Measurements from ENCODE around the gene MCU. TPM values are rescaled to one million over a fixed set of nuclear protein-coding genes. Genes with fewer than 3 reads are reported as not detected.
A peak's percentile ranks its signal among the peaks of the same experiment; 100 is the strongest.
"Not testable (repeated sequence)": the region's sequence is repeated elsewhere in the genome, so short reads cannot be mapped to it uniquely, and the experiment has no call there.

MCU gene
- polyA plus RNA-seq, 4 donors, result 38.0 to 61.1 (median 45.4) TPM

- no peak for DNase-seq (ENCODE audit: low read depth in 4 of 4, low spot score in 3 of 4)
Observed at GRCh38 chr10:72756674-72757385, 64.9 kb downstream of the MCU start.

GRCh38 chr10:72757732-72758131 lies 65.8 kb downstream of the MCU start:
- DNase-seq (ENCODE audit: low read depth in 4 of 4, low spot score in 3 of 4), result no peak

GRCh38 chr10:72758930-72759329 lies 67.0 kb downstream of the MCU start:
- not testable (repeated sequence) for DNase-seq (ENCODE audit: low read depth in 4 of 4, low spot score in 3 of 4)

- DNase-seq (ENCODE audit: low read depth in 4 of 4, low spot score in 3 of 4), result no peak
Observed at GRCh38 chr10:72759584-72759983, 67.6 kb downstream of the MCU start.

GRCh38 chr10:72761498-72761897 lies 69.6 kb downstream of the MCU start:
- no peak for DNase-seq (ENCODE audit: low read depth in 4 of 4, low spot score in 3 of 4)

GRCh38 chr10:72762042-72762441 lies 70.1 kb downstream of the MCU start:
- no peak for DNase-seq (ENCODE audit: low read depth in 4 of 4, low spot score in 3 of 4)

DNA sequence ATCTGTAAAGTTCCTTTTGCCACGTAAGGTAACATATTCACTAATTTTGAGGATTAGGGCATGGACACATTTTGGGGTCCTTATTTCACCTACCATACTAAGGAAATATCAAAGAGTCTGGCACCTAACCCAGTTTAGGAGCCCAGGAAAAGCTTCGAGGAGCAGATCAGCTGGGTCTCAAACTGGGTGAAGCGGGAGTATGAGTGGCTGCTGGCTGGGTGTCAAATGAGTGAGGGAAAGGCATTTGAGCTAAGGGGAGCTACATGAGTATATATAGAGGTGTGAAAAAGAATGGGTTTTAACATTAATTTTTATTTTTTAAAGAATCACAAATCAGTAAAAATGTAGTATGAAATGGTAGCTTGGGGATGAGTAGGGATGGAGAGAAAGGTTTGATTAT lies 71.3 kb downstream of the MCU start:
- DNase-seq (ENCODE audit: low read depth in 4 of 4, low spot score in 3 of 4), result no peak

GRCh38 chr10:72764151-72764550 lies 72.2 kb downstream of the MCU start:
- DNase-seq (ENCODE audit: low read depth in 4 of 4, low spot score in 3 of 4), result no peak

- DNase-seq (ENCODE audit: low read depth in 4 of 4, low spot score in 3 of 4), result no peak
Observed at GRCh38 chr10:72765051-72765745, 73.3 kb downstream of the MCU start.

- not testable (repeated sequence) for DNase-seq (ENCODE audit: low read depth in 4 of 4, low spot score in 3 of 4)
Observed at GRCh38 chr10:72771195-72771594, 79.3 kb downstream of the MCU start.

- DNase-seq (ENCODE audit: low read depth in 4 of 4, low spot score in 3 of 4), result no peak
Observed at GRCh38 chr10:72772031-72772430, 80.1 kb downstream of the MCU start.

DNA sequence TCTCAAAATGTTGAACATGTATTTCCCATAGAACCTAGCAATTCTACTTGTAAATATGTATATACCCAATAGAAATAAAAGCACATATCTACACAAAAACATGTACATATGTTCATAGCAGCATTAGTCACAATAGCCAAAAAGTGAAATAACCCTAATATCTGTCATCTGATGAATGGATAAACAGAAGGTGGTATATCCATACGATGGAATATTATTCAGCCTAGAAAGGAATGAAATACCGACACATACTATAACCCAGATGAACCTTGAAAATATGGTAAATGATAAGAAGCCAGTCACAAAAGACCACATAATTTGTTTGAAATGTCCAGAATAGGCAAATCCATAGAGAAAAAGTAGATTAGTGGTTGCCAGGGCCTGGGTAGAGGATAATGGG lies 87.9 kb downstream of the MCU start:
- no peak for DNase-seq (ENCODE audit: low read depth in 4 of 4, low spot score in 3 of 4)

DNA sequence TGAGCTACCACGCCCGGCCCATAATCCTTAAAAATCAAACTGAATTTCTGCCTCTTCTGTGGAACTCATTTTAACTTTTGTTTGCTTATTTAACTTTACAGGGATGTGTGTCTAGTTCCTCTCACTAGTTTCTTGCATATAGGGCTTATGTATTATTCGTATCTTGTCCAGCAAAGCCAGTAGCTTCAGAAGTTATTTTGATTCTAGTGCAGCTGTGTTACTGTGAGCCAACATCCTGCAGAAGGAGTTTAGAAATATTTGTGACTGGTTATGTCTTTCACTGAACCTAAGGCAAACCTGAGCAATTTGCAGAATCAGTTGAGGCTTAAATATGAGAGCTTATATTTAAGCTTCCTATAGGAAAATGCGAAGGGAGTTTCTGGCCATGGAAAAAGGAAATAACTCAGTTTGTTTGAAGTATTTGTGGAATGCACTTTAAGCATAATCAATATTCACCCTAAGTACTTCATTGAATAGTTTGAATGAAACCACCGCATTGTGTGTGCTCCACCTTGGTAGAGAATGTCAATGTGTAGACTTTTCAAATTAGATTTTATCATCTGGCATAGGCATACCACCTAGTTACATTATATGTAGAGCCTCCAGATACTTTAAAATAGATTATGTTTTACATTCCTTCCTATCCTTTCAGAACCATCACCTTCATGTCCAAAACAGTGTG lies 90.8 kb downstream of the MCU start:
- no peak for DNase-seq (ENCODE audit: low read depth in 4 of 4, low spot score in 3 of 4)

- no peak for DNase-seq (ENCODE audit: low read depth in 4 of 4, low spot score in 3 of 4)
Observed at GRCh38 chr10:72783410-72783833, 91.5 kb downstream of the MCU start.

- peak; percentile 53 to 63 (median 59) for DNase-seq (ENCODE audit: low read depth in 4 of 4, low spot score in 3 of 4)
Observed at GRCh38 chr10:72784551-72785351, 92.8 kb downstream of the MCU start.

DNA sequence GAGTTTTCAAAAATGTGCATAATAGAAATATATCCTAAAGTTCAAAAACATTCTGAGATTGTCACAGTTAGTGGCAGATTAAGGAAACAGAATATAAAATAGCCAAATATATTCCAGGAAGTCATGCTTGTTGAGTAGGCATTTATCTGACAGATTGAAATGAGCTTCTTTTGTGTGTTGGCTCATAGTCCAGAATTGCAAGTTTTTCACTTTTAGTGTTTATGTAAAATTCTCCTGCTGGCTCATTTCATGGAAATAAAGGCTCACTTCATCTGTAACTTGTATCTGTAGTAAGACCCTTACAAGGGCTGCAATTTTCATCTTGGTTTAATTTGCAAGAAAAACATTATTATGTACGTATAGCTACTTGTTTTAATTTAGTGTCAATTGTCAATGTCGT lies 93.5 kb downstream of the MCU start:
- DNase-seq (ENCODE audit: low read depth in 4 of 4, low spot score in 3 of 4), result no peak

DNA sequence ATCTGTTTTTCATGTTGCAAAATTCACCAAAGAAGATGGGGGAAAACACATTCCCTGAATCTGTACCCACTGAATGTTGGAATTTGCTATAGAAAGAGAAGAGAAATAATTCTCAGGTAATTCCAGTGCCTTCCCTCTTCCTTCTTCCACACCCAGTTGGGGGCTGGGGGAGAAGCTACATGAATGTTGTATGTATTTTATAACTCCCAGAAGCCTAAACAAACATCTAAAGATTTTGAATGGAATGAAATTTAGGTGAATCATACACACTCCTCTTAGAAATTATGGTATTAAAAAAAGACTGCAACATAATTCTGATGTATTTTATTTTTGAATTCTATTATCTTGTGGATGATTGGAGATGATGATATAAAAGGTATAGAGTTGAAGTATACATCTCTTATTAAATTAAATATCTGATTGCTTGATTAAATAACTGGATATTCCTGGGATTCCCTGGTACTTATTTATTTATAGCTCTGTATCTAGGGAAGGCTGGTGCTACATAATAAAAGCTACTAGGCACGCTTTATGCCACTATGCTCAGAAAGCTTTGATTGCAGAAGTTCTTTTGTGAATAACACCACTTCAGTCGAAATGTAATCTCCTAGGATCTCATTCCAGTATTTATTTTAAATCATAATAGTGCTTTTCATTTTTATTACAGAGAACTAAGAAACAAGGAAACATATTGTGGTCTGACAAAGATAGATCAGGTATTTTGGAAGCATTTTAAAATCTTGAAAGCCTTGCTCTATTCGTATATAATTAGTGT lies 98.5 kb downstream of the MCU start:
- no peak for DNase-seq (ENCODE audit: low read depth in 4 of 4, low spot score in 3 of 4)

- no peak for DNase-seq (ENCODE audit: low read depth in 4 of 4, low spot score in 3 of 4)
Observed at GRCh38 chr10:72792288-72792687, 100.3 kb downstream of the MCU start.

DNA sequence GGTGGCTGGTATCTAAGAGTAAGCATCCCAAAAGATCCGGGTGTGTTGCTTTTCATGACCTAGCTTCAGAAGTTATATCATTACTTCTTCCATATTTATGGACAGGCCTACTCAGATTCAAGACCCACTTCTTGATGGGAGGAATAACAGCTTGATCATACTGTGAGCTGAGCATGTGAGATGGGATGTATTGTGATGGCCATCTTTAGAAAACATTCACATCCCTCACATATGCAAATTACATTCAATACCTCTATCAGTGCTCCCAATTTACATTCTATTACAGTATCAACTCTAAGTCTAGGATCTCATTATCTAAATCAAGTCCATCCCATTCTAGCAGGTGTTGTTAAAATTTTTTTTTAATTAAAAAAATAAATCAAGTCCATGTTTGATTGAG lies 101.8 kb downstream of the MCU start:
- DNase-seq (ENCODE audit: low read depth in 4 of 4, low spot score in 3 of 4), result no peak

DNA sequence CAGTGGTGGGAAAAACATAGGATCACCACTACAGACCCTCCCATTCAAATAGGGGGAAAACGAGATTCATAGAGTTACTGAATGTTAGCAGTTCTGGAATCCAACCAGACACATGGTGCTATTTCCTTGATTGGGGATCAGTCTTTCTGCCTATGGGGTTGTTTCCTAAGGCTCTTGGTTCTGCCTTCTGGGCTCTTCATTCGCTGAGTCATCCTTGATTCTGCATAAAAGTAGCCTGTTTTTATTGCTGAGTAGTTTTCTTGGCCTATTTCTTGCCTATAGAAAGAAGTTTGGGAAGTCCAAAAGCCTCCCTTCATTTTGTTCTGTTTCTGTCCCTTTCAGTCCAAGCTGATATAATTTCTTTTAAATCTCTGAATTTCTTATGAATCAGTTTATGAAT lies 102.3 kb downstream of the MCU start:
- DNase-seq (ENCODE audit: low read depth in 4 of 4, low spot score in 3 of 4), result no peak

Measured in left renal pelvis (tissue), 4 donors.